Measurements from ENCODE around the gene SV2B.

- TF ChIP-seq CTCF (IDR thresholded peaks at IDR 0.05) (peak in 1 of 5 experiments; percentile 21), POLR2AphosphoS5 (IDR thresholded peaks at IDR 0.05) (no peak), POLR2A (IDR thresholded peaks at IDR 0.05) (no peak)
Observed at GRCh38 chr15:91142106-91142744, 42.2 kb downstream of the SV2B start.

All from transverse colon (tissue), 4 donors.